Hematopoietic multipotent progenitor cell treated with erythropoietin and hydrocortisone succinate and interleukin-3 and kit ligand, for 6 days (in vitro differentiated cells): ENCODE data around the gene SLC25A42.

ENCODE experiments used
- DNase-seq: peaks from one replicate; pipeline ENCODE4 v3.0.0-alpha.2; 2015

Gene SLC25A42

DNA sequence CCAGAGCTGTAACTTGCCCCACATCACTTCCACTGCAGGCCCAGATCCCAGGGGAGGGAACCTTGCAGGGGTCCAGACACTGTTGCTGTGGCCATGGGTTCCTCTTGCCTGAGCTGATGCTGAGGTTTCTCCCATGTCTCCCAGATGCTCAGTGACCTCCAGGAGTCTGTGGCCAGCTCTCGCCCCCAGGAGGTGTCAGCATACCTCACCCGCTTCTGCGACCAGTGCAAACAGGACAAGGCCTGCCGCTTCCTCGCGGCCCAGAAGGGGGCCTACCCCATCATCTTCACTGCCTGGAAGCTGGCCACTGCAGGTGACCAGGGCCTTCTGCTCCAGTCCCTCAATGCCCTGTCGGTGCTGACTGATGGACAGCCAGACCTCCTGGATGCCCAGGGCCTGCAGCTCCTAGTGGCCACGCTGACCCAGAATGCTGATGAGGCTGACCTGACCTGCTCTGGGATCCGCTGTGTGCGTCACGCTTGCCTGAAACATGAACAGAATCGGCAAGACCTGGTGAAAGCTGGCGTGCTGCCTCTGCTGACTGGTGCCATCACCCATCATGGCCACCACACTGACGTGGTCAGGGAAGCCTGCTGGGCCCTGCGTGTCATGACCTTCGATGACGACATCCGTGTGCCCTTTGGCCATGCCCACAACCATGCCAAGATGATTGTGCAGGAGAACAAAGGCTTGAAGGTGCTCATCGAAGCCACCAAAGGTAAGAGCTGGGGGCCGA, 12.1 kb upstream of the SLC25A42 start:
- DNase-seq = no peak

- no peak for DNase-seq
These were observed 10.9 kb upstream of the SLC25A42 start for GRCh38 chr19:19052921-19053320.

- DNase-seq = peak; percentile 84
These were observed 10.1 kb upstream of the SLC25A42 start for GRCh38 chr19:19053508-19054314.

- DNase-seq = no peak
These were observed 9.4 kb upstream of the SLC25A42 start for GRCh38 chr19:19054315-19054938.

DNA sequence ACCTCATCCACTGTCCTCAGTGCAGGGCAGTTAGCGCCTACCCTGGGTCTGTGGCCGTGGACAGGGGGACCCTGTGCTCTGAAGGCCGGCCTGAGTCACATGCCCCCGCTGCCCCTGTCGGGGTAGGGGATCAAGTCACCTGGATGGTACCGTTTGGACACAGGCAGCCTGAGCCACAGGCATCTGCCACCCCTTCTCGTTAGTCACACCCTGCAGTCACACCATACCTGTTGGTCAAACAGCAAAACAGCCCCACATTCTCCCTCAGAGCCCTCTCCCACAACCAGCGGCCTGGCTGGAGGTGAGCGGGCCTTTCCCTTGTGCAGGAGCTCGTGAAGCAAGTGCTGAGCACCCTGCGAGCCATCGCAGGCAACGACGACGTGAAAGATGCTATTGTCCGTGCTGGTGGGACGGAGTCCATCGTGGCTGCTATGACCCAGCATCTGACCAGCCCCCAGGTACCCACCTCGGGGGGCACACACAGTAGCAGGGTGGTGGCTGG, 8.8 kb upstream of the SLC25A42 start:
- no peak for DNase-seq

- no peak for DNase-seq
These were observed 8.1 kb upstream of the SLC25A42 start for GRCh38 chr19:19055701-19056100.

DNA sequence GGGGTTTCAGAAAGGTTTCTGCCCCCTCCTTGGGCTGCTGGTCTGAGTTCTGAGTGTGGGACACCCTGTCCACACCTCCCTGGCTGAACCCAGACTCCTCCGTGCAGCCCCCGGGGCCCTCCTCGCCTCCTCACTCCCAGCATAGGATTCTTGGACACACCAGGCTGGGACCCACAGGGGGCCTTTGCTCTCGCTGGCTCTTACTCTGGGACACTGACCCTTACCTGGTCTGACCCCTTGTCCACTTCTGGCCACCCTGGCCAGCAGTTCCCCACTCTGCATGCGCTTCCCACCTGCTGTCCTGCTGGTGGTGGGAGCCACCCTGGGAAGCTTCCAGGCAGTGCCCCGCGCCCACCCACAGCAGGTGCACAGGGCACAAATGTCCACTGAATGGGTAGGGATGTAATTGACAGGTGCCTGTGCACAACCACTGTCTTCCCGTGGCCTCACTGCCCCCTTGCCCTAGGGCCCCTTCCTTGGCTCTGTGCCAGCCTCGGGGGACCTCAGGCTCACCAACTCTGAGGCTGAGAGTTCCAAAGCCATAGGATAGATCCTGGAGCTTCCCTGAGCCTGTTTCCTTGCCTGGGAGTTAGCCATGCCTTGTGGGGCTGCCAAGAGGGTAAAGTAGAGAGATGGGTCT, 7.0 kb upstream of the SLC25A42 start:
- no peak for DNase-seq

DNA sequence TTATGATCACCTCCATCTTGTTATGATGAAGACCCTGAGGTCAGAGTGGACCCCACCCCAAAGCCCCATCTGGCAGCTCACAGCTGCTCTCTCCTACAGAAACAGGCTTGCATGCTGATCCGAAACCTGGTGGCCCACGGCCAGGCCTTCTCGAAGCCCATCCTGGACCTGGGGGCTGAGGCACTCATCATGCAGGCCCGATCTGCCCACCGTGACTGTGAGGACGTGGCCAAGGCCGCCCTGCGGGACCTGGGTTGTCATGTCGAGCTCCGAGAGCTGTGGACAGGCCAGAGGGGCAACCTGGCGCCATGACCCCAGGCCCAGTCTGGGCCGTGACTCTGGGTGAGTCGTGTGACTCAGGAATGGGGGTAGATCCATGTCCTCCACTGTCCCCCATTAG, 6.5 kb upstream of the SLC25A42 start:
- no peak for DNase-seq

DNA sequence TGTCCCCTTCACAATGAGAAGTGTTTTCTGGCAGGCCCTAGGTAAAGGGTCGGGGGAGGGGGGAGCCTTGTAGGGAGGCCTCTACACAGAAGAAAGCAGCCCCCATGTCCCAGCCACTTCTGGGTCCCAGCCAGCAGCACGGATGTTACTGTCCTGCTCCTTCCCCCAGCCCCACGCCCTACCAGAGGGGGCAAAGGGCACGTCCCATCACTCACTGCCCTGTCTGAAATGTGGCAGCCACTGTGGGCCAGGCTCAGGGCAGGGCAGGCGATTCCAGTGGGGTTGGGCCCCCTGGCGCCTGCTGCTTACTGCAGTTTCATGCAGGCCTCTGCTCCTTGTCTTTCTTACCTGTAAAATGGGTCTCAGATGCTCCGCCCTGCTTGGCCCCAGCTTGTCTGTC, 6.1 kb upstream of the SLC25A42 start:
- no peak for DNase-seq

DNA sequence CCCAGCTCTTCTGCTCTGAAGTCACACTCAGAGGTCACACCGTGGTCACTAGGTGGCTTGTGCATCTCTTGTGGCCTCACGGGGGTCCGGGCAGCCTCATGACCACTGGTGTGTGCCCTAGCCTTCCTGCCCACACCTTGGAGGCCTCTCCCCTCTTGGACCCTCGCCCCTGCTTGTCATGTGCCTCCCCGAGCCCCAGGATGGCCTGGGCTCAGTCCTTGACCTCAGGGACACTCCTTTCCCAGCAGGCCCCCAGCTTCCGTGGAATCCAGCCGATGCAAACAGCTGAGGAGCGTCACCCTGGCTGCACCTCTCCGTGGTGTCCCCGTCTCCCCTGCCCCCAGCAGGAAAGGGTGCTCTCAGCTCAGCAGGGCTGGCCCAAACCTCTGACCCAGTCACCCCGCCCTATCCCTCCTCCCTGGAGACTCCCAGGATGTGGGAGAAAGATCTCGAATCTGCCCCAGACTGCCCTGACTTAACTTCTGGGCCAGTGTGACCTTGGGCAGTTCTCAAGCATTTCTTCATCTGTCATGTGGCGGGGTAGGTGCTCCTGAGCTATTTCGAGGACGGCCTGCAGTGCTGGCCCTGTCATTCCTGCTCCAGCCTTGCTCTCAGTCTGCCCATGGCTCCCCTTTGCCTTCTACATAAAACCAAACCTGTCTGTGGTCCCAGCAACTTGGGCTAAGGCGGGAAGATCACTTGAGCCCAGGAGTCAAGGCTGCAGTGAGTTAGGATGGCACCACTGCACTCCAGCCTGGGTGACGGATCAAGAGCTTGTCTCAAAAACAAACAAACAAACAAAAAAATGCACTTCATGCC, 4.6 kb upstream of the SLC25A42 start:
- peak; percentile 35 for DNase-seq

DNA sequence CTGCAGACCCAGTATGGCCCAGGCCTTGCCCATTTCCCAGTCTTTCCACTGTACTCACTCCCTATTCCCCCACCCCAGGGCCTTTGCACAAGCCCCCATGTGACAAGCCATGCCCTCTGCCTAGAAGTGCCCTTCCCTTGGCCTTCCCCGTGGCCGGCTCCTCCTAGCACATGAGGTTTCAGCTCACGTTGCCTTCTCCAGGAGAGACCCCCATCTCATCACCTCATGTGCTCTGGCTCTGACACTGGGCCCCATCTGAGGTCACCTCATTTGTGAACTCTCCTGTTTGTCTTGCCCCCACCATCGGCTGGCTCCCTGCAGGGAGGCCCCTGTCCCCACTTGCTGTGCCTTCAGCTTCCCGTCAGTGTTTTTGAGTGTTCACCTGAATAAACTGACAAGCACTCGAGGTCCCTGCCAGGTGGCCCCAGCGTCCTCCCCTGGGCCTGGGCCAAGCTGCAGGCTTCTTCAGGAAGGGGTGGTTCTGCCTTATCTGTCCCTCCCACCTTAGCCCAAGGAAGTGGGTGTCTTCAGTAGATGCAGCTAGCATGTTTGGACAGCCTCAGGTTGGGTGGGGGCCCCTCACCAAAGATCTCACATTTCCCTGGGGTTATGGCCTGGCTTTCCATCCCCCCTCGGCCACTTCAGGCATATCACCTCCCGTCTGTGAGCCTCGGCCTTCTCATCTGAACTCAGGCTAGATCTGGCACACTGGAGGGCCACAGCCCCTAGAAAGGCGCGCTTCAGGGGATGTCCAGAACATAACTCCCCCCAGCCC, 3.8 kb upstream of the SLC25A42 start:
- peak; percentile 95 for DNase-seq

DNA sequence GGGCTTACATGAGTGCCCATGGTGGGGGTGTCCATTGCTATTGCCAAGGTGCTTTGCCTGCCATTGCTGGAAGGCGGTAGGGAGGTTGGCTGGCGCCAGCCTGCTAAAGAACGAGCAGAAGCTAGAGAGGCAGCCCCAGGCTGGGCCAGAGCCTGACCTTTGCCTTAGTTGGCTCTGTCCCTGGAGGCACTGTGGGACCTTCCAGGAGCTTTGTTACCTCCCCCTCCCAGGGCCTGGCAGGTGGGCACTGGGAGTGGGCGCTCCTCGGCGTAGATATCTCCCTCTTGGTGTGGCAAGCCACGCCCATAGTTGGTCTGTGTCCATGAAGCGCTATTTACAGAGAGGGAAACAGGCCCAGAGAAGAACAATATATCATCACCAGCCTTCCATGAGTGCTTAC, 2.3 kb upstream of the SLC25A42 start:
- DNase-seq = peak; percentile 81

GRCh38 chr19:19062454-19063182, 1.2 kb upstream of the SLC25A42 start:
- peak; percentile 65 for DNase-seq

GRCh38 chr19:19064098-19064722, 416 bp downstream of the SLC25A42 start:
- DNase-seq = no peak

GRCh38 chr19:19064811-19065745, 1.3 kb downstream of the SLC25A42 start:
- peak; percentile 45 for DNase-seq

GRCh38 chr19:19067276-19068072, 3.7 kb downstream of the SLC25A42 start:
- DNase-seq = no peak

- DNase-seq = no peak
These were observed 5.2 kb downstream of the SLC25A42 start for GRCh38 chr19:19068659-19069654.
